H1 (cell line): ENCODE measurements around the gene LRP5. TPM values are rescaled to one million over a fixed set of nuclear protein-coding genes. Genes with fewer than 3 reads are reported as not detected.
A peak's percentile ranks its signal among the peaks of the same experiment; 100 is the strongest.

Experiments used
- CTCF ChIA-PET: fragments of 300-600 bp; sonication (Branson Sonifier 250); formaldehyde crosslinking; loops from one replicate; lab custom pipeline; 2021; ENCODE audit not compliant: partially characterized antibody; lab: Charles Lee
- POLR2A ChIA-PET: fragments of 300-600 bp; sonication (Branson Sonifier 250); formaldehyde crosslinking; loops from one replicate; lab custom pipeline; 2021; ENCODE audit warnings: inconsistent platforms; ENCODE audit not compliant: partially characterized antibody; lab: Charles Lee
- DNase-seq, 2 experiments: peaks; one replicate each; pipeline versions ENCODE4 v3.0.0 to v3.0.0-alpha.2; 2010 to 2022; ENCODE audit warnings: low spot score in 2 of 2, low read depth in 1 of 2, mixed read lengths in 1 of 2
- FAIRE-seq: peaks from 2 replicates; lab custom pipeline; 2011; peaks lifted over from hg19 to GRCh38; lab: Jason Lieb, UNC
- H2AFZ ChIP-seq: 2 replicates; pipeline ENCODE4 v1.8.1; 2012; ENCODE audit warnings: low read length, inconsistent platforms
- H2AK5ac ChIP-seq: 2 replicates; pipeline ENCODE4 v1.6.1; 2013; ENCODE audit warnings: low read depth, low read length
- H2BK120ac ChIP-seq: replicated peaks from 2 replicates; pipeline ENCODE3; 2013; ENCODE audit warnings: low read depth, low read length, inconsistent platforms
- H2BK12ac ChIP-seq: 2 replicates; pipeline ENCODE4 v1.6.1; 2013; ENCODE audit warnings: low read depth, low read length
- H2BK15ac ChIP-seq: 2 replicates; pipeline ENCODE4 v1.6.1; 2013; ENCODE audit warnings: low read length
- H2BK20ac ChIP-seq: 2 replicates; pipeline ENCODE4 v1.6.1; 2013; ENCODE audit warnings: low read length
- H2BK5ac ChIP-seq: 2 replicates; pipeline ENCODE4 v1.6.1; 2013; ENCODE audit warnings: low read depth, low read length
- H3K14ac ChIP-seq: 2 replicates; pipeline ENCODE4 v1.6.1; 2013; ENCODE audit warnings: inconsistent platforms; ENCODE audit not compliant: insufficient read length
- H3K18ac ChIP-seq: 2 replicates; pipeline ENCODE4 v1.6.1; 2013; ENCODE audit warnings: low read length; ENCODE audit errors: extremely low read depth
- H3K23ac ChIP-seq: 2 replicates; pipeline ENCODE4 v1.6.1; 2013; ENCODE audit warnings: inconsistent platforms; ENCODE audit not compliant: insufficient read length
- H3K23me2 ChIP-seq: 2 replicates; pipeline ENCODE4 v1.6.1; 2013; ENCODE audit warnings: low read depth, low read length
- H3K27ac ChIP-seq: 2 replicates; pipeline ENCODE4 v1.6.1; 2011; ENCODE audit warnings: low read depth, low read length, inconsistent platforms
- H3K27me3 ChIP-seq, 4 experiments: replicated peaks in 1 of 4; 1 replicate in 1 of 4; 2 replicates in 3 of 4; pipeline versions ENCODE4 v1.6.1 to v1.8.1; 2011 to 2013; ENCODE audit warnings: low read length in 3 of 4, mild to moderate bottlenecking in 3 of 4, inconsistent platforms in 2 of 4, mixed read lengths in 2 of 4, moderate library complexity in 1 of 4; ENCODE audit not compliant: control insufficient read depth in 3 of 4, insufficient read depth in 3 of 4; ENCODE audit errors: extremely low read depth in 1 of 4
- H3K36me3 ChIP-seq, 4 experiments: 2 replicates each; pipeline versions ENCODE4 v1.6.1 to v1.8.1; 2011 to 2013; ENCODE audit warnings: mild to moderate bottlenecking in 4 of 4, low read length in 3 of 4, moderate library complexity in 2 of 4, control low read depth in 1 of 4, inconsistent platforms in 1 of 4; ENCODE audit not compliant: insufficient read depth in 4 of 4, control insufficient read depth in 2 of 4
- H3K4ac ChIP-seq: replicated peaks from 2 replicates; pipeline ENCODE3; 2013; ENCODE audit warnings: low read length, low read depth, mixed read lengths, inconsistent platforms; ENCODE audit not compliant: insufficient read length
- H3K4me1 ChIP-seq, 4 experiments: replicated peaks in 1 of 4; 1 replicate in 1 of 4; 2 replicates in 3 of 4; pipeline versions ENCODE4 v1.6.1 to v1.8.1; 2011 to 2013; ENCODE audit warnings: low read length in 3 of 4, inconsistent platforms in 2 of 4, mixed read lengths in 1 of 4; ENCODE audit not compliant: insufficient read depth in 4 of 4, control insufficient read depth in 3 of 4
- H3K4me2 ChIP-seq, 2 experiments: 2 replicates each; pipeline versions ENCODE4 v1.6.1 to v1.8.1; 2011 to 2013; ENCODE audit warnings: low read depth in 2 of 2, low read length in 2 of 2, control low read depth in 1 of 2, inconsistent platforms in 1 of 2, mild to moderate bottlenecking in 1 of 2; ENCODE audit not compliant: insufficient read depth in 1 of 2
- H3K4me3 ChIP-seq, 4 experiments: fragments of 200-600, 300-600 bp in 1 of 4; sonication (generic), shearing (Covaris generic), sonication (Bioruptor Twin) in 1 of 4; 2 replicates each; pipeline versions ENCODE4 v1.5.1 to v1.8.1; 2011 to 2016; ENCODE audit warnings: low read length in 4 of 4, low read depth in 3 of 4, control low read depth in 2 of 4, inconsistent platforms in 2 of 4, mild to moderate bottlenecking in 2 of 4, mixed read lengths in 1 of 4, moderate library complexity in 1 of 4; ENCODE audit not compliant: insufficient read depth in 2 of 4; ENCODE audit errors: extremely low read depth in 1 of 4
- H3K56ac ChIP-seq: replicated peaks from 2 replicates; pipeline ENCODE3; 2013; ENCODE audit warnings: low read depth, mild to moderate bottlenecking, mixed read lengths, low read length, inconsistent platforms; ENCODE audit not compliant: insufficient read length
- H3K79me1 ChIP-seq: 2 replicates; pipeline ENCODE4 v1.6.1; 2013; ENCODE audit warnings: low read depth, low read length, control low read depth
- H3K79me2 ChIP-seq, 2 experiments: 2 replicates each; pipeline versions ENCODE4 v1.6.1 to v1.8.1; 2012 to 2013; ENCODE audit warnings: low read length in 2 of 2, mild to moderate bottlenecking in 2 of 2, inconsistent platforms in 1 of 2; ENCODE audit not compliant: insufficient read depth in 2 of 2, control insufficient read depth in 1 of 2
- H3K9ac ChIP-seq, 4 experiments: replicated peaks in 1 of 4; 1 replicate in 1 of 4; 2 replicates in 3 of 4; pipeline versions ENCODE4 v1.6.1 to v1.8.1; 2011 to 2013; ENCODE audit warnings: low read depth in 3 of 4, low read length in 3 of 4, control low read depth in 2 of 4, mild to moderate bottlenecking in 2 of 4, moderate library complexity in 2 of 4, inconsistent platforms in 1 of 4; ENCODE audit errors: extremely low read depth in 1 of 4
- H3K9me3 ChIP-seq, 2 experiments: 2 replicates each; pipeline versions ENCODE4 v1.6.1 to v1.8.1; 2012 to 2013; ENCODE audit warnings: mild to moderate bottlenecking in 2 of 2, moderate library complexity in 2 of 2, control low read depth in 1 of 2, inconsistent platforms in 1 of 2, low read depth in 1 of 2, low read length in 1 of 2, mixed read lengths in 1 of 2; ENCODE audit not compliant: insufficient read depth in 2 of 2
- H4K20me1 ChIP-seq, 2 experiments: replicated peaks in 1 of 2; 2 replicates each; pipeline versions ENCODE3 to v1.8.1; 2011 to 2013; ENCODE audit warnings: inconsistent platforms in 2 of 2, low read length in 2 of 2, mild to moderate bottlenecking in 1 of 2; ENCODE audit not compliant: insufficient read depth in 2 of 2, control insufficient read depth in 1 of 2
- H4K5ac ChIP-seq: 2 replicates; pipeline ENCODE4 v1.6.1; 2013; ENCODE audit warnings: low read length, low read depth, mixed read lengths, inconsistent platforms; ENCODE audit not compliant: insufficient read length
- H4K8ac ChIP-seq: 2 replicates; pipeline ENCODE4 v1.8.0; 2013; ENCODE audit warnings: mild to moderate bottlenecking, moderate library complexity, low read length, inconsistent platforms; ENCODE audit not compliant: insufficient read depth; ENCODE audit errors: extremely low read depth
- H4K91ac ChIP-seq: replicated peaks from 2 replicates; pipeline ENCODE3; 2013; ENCODE audit warnings: low read length, mixed read lengths, inconsistent platforms; ENCODE audit not compliant: insufficient read length
- KDM5A ChIP-seq: fragments of 200-600 bp; IDR thresholded peaks from 2 replicates; pipeline ENCODE4 v1.7.1; 2012; ENCODE audit warnings: mild to moderate bottlenecking, low read length, inconsistent platforms, mixed read lengths
- SP4 ChIP-seq: IDR thresholded peaks from 2 replicates; pipeline ENCODE4 v1.6.1; 2012; ENCODE audit warnings: low read length, inconsistent platforms
- TAF1 ChIP-seq: IDR thresholded peaks from 2 replicates; pipeline ENCODE4 v1.6.1; 2011; ENCODE audit warnings: mild to moderate bottlenecking, low read depth, low read length
- TBP ChIP-seq: IDR thresholded peaks from 2 replicates; pipeline ENCODE4 v1.6.1; 2011; ENCODE audit warnings: low read depth, low read length, improper control_type of control experiment
- YY1 ChIP-seq: IDR thresholded peaks from 2 replicates; pipeline ENCODE4 v1.6.1; 2011; ENCODE audit warnings: low read depth, mild to moderate bottlenecking, low read length
- WGBS, 2 experiments: shearing (Covaris generic) in 1 of 2; methylation state at CpG; one replicate each; pipeline versions ENCODE4 v1.1.6 to v1.1.7; 2013 to 2015; ENCODE audit warnings: low lambda C conversion rate in 2 of 2, mixed read lengths in 2 of 2, inconsistent platforms in 1 of 2, low coverage in 1 of 2, missing lambda C conversion rate in 1 of 2; ENCODE audit not compliant: insufficient replicate concordance in 2 of 2, insufficient coverage in 1 of 2, insufficient read length in 1 of 2; ENCODE audit errors: extremely low coverage in 1 of 2, missing lambda C conversion rate in 1 of 2; 5-methylcytosine and 5-hydroxymethylcytosine counted together
- polyA plus RNA-seq, 7 experiments: library from polyadenylated mRNA; depleted of rRNA in 3 of 7; stranded (reverse) in 5 of 7; unstranded in 2 of 7; fragments of >200 nt in 5 of 7; fragments of 200-250 nt in 2 of 7; gene quantifications; 1 replicate in 5 of 7; 2 replicates in 1 of 7; 4 replicates in 1 of 7; pipeline versions ENCODE4 v1.2.1 to v1.2.3, GENCODE V29; 2011 to 2013; ENCODE audit warnings: missing spikeins in 2 of 7, mixed read lengths in 2 of 7
- total RNA-seq: library from RNA; stranded (reverse); fragmentation: NEBNext Ultra II Directional; extraction: Animal tissue kit (Norgen Biotek cat#: 25700); gene quantifications from 2 replicates; pipeline ENCODE4 v1.2.1, GENCODE V29; 2021

The LRP5 gene
- total and polyA plus RNA-seq, 2 of the 8 experiments (the other 6 are each of a cell fraction or from before 2014, with no cell fraction given), result 19.0 to 38.9 TPM

DNA sequence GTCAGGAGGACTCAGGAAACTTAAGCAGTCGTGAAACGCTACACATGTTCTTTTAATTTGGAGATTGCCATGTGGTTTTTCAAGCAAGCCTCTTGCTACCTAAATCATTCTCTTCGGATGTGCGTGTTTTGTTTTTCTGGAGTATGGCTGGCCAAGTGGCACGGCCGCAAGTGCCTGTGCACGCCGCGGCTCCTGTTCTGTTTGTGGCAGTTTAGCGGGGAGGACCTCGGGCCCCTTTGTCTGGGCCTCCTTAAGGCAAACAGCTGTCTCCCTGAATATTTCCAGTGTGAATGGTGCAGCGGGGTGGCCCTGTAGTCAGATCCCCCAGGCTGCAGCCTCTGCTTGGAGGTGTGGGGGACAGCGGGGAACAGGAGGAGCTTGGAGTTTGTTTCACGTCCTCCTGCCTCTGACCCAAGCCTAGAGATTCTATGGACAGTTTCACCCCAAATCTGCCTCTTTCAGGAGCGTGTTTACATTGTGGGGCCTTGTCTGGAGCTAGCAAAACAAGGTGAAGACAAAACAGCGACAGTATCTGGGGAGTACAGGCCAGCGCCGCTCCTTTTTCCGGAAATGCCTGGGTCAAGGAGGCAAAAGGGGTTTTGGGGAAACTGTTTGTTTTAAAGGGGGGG, 1.3 kb downstream of the LRP5 start:
- H3K9ac ChIP-seq, result peak overlapping the region; percentile 8 to 72 (median 52); a peak in 6 of 7 replicates
- H4K91ac ChIP-seq, result peak overlapping the region; percentile 20
- 9% methylated on average over 19 of the region's 19 CpGs; no CpG with 5 or more reads in 1 of the 2 experiments for WGBS, 2 experiments
- H3K4me2 ChIP-seq, result peak overlapping the region; percentile 78 to 90
- peaks cover 7% of the 10 kb centered on the region; the same call in 1 of the 2 replicates for H3K23me2 ChIP-seq
- H3K9me3 ChIP-seq, result no peaks in the 10 kb centered on the region
- H4K5ac ChIP-seq, result no peak overlapping the region
- no peak overlapping the region; the same call in 1 of the 2 replicates for H2BK5ac ChIP-seq
- no peak overlapping the region for H3K4ac ChIP-seq
- no peaks in the 10 kb centered on the region for H3K36me3 ChIP-seq
- peak overlapping the region; percentile 83 for H3K18ac ChIP-seq
- peaks cover 0 to 50% of the 10 kb centered on the region in 2 experiments; a peak in 3 of 4 replicates for H3K79me2 ChIP-seq
- no peak overlapping the region for H2AFZ ChIP-seq
- H3K27me3 ChIP-seq, result peaks cover 0 to 8% (median 3%) of the 10 kb centered on the region in 4 experiments; a peak in 3 of 7 replicates
- H3K27ac ChIP-seq, result no peak overlapping the region
- no peak overlapping the region for H3K23ac ChIP-seq
- H2BK12ac ChIP-seq, result peak overlapping the region; percentile 27; the same call in 1 of the 2 replicates
- no peak overlapping the region for H2BK15ac ChIP-seq
- peaks cover 0 to 2% of the 10 kb centered on the region in 2 experiments for H4K20me1 ChIP-seq
- peaks cover 8 to 41% (median 29%) of the 10 kb centered on the region in 4 experiments for H3K4me1 ChIP-seq
- DNase-seq, result no peak
- H2BK20ac ChIP-seq, result no peak overlapping the region
- no peak overlapping the region for H3K14ac ChIP-seq
- CTCF ChIA-PET, result interaction anchor here (0.7 to 2.5 kb wide), 9 partner anchors 11 to 106 kb away, joined by 3 to 13 read pairs (median 4); no protein-coding TSS in a partner anchor
- peak overlapping the region; percentile 58 to 84 (median 70) for H3K4me3 ChIP-seq
- peak overlapping the region; percentile 47; the same call in 1 of the 2 replicates for H4K8ac ChIP-seq
- no peak overlapping the region for H3K56ac ChIP-seq
- H3K79me1 ChIP-seq, result peaks cover 6% of the 10 kb centered on the region
- H2BK120ac ChIP-seq, result no peak overlapping the region
- no peak for FAIRE-seq
- H2AK5ac ChIP-seq, result no peak overlapping the region; the same call in 1 of the 2 replicates
- no peak for TF ChIP-seq SP4
- TF ChIP-seq TAF1, result peak; percentile 32; the same call in 1 of the 2 replicates
- TF ChIP-seq YY1, result no peak
- TF ChIP-seq TBP, result peak; percentile 18; the same call in 1 of the 2 replicates
- TF ChIP-seq KDM5A, result no peak
- POLR2A ChIA-PET, result interaction anchor here (0.8 to 3.6 kb wide), 11 partner anchors 9 to 99 kb away, joined by 3 to 19 read pairs (median 5); partner anchors contain the start of gene C11orf24
